Measurements from ENCODE around the gene SLC5A10.

The SLC5A10 gene

DNA sequence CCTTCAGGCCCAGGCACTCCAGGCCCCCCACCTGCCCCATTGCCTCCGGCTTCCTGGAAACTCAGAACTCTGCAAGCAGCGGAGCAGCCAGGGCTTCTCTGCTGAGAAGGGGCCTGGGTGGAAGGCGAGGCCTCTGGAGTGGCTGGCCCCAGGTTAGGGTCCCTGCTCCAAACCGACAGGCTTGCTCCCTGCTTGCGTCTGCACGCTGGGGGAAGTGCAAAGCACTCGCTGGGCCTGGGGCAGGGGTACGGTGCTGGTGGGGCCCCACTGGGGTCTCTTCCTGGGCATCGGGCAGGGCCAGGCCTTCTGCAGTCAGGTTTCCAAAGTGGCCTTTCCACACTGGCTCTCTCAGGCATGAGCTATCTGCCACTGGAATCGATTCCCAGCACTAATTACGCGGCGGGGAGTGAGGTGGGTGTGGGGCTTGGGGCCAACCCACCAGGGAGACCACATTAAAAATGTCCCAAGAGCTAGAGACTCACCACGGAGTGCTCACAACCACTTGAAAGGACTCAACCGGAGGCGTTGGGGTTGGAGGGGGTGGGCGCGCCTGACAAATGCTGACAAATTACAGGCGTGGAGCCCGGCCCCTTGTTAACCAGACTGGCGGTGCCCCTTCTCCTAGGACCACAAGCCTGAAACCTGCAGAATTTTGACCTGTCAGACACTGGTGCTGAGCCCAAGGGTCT is 34.7 kb downstream of the SLC5A10 start:
- no peak for DNase-seq

DNA sequence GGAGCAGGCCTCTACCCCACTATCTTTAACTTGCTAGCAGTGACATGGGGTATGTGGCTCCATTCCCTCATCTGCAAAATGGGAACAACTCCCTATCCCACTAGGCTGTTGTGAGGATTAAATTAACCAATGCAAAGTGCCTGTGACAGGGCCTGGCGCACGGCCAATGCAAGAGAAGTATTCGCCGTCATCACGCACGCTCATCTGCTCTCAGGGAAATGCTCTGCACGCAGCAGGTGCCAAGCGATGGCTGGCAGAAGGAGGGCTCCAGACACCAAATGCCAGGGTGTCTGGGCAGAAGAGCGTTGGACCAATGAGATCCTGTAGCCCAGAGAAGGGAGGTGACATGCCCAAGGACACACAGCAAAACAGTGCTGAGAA is 35.3 kb downstream of the SLC5A10 start:
- no peak for DNase-seq

DNA sequence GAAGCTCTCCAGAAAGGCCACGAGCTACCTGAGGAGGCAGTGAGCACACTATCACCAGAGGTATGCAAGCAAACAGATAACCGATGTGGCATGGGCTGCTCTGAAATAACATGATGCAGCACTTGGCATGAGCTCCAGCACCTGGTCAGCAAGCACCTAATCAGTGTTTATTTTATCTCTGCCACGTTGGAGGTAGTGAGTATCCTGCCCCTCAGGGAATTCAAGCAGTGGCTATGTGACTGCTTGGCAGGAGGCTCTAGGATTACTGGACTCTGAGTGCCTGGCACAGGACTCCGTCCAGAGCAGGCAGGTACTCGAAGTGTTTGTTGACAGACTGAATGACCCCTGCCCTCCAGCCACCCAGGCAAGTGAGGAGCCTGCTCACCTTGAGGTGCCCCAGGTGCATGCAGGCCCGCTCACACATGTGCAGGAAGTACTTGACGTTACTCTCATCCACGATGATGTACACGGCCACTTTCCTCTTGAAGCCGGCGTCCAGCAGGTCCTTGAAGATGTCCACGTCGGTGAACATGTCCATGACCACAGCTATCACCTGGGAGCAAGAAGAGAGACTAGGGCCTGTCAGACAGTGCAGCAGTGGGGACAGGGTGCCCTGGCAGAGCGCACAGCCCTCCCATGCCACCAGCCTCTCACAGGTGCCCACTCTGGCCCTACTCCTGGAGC is 36.0 kb downstream of the SLC5A10 start:
- no peak for DNase-seq

DNA sequence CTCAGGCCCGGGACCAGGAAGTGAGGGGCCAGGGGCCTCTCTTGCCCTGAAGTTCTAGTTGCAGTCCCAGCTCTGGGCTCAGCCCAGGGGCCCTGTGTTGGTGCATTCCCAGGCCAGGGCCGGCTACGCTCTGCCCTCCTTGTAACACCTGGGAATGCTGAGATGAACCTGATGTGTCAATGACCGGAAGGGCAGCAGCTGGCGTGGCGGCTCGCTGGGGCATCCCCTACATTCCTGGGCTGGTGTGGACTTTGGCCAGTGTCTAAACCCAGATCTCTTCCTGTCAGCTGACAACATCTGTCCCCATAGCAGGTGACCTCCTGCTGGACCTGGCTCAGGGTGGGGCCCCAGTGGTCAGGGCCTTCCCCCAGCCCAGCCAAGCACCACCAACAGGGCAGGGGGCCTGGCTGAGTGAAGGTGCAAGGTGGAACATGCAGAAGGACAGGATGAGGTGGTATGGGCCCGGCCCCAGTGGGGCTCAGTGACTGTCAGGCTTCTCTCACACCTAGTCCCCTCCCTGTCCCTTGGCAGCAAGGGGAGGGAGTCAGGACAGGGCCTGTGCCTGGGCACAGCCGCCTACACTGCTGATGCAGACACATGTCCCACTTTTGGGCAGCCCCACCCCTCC is 36.7 kb downstream of the SLC5A10 start:
- no peak for DNase-seq

DNA sequence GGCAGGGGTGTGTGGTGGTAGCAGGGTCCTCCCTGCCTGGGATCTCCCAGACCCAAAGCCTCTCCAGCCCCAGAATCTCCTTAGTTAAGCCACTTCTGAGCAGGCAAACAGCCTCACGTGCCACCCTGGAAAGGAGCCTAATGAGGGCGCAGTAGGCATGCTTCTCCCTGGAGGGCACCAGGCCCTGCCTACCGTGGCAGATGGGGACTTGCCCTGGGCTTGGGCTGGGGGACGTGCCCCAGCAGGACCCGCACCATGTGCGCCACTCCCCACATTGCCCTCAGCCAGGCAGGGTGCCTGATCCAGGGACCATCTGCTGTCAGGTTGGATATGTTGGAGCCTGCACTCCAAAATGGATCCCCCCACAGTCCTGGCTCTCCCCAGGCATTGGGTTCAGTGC is 38.4 kb downstream of the SLC5A10 start:
- no peak for DNase-seq

DNA sequence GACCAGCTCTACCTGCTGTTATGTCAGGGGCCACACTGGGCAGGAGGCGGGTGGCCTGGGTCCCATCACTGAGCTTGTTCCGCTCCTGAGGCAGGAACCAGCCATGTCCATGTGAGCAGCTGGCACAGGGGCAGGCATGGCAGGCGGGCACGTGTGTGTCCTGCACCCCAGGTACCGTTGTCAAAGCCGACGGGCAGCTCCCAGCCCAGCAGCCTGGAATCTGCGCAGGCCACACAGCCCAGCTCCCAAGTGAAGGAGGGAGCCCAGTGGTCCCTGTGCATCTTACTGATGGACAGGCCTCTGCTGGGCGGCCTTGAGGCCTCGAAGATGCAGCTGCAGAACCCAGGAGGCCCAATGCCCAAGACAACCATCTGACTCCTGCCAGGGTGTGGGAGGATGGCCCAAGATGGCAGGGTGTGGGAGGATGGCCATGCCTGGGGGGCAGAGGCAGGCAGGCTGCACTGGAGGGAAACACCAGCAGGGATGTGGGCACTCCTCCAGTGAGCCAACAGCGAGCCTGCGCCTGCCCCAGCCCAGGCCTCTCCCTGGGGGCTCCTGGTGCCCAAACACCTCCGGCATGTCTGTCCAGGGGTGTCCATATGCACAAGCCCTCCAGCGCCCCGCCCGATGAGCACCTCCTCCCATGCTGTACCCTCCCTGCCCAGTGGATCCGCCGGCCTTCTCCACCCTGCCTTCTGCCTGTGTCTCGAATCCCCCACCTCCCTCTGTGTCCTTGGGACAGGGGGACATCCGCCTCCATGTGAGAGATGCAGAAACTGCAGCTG is 39.8 kb downstream of the SLC5A10 start:
- DNase-seq, result no peak

DNA sequence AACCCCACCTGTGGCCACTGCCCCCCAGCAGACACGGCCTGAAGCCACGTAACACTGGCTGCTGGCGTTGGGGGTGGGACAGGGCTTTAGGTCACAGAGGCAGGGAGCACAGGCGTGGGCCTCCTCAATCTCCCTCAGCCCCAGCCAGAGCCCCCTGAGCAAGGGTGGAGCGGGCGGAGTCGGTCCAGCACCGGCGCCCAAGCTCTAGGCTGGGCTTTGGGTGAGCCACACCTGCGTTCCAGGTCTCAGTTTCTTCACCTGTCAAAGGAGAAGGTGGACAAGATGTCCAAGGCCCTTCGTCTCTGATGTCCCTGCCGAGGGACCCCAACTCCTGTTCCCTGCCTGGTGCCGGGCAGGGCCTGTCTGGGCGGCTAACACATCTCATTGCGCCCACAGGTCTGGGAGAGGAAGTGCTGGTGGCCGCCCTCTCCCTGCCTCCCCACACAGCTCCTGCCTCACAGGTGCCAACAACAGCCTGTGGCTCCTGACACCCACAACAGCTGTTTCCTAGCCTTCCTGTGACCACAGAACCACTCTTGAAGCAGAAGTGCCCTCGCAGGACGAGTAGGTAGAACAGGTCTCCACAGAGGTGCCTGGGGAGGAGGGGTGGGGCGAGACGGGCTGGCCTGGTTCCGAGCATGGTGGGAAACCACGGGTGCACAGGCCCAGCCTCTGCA is 40.6 kb downstream of the SLC5A10 start:
- no peak for DNase-seq

DNA sequence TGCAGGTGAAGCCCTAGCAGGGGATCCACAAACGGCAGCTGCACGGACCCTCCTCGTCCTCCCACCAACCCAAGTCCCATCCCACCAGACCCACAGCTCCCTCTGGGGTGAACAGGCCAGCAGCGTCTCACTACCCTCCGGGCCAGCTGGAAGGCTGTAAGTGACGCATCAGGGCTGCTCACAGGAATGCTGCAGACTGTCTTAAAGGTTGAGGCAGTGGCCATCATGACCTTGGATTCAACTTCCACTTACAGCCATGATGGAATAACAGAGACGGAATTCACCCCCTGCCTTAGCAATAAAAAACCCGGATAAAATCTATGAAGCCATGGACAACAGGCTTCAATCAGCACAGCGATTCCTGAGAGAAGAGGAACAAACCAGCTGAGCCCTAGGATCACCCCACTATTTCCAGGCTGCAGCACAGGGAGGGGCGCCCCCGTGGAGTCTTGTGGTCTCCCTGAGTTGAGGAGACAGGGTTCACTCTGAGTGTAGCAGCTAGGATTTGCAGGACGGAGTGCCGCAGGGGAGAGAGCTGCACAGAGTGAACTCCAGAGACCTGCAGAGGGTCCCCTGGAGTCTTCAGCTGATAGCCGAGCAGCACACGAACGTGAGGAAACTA is 42.1 kb downstream of the SLC5A10 start:
- DNase-seq, result no peak

DNA sequence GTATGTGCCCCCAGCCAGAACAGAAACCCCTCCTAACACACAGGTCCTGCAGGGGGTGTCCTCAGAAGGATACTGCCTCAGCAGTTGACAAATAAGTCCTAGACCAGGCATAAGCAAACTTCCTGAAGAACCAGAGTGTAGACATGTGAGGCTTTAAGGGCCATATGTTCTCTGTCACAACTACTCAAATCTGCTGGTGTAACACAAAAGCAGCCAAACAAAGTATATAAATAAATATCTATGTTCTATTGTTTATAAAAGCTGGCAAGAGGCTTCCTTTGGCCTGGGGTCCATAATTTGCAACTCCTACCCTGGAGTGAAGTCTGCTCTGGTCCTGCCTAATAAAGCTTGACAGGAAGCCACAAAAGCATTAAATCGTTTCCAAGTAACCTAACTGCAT is 42.7 kb downstream of the SLC5A10 start:
- DNase-seq, result no peak

DNA sequence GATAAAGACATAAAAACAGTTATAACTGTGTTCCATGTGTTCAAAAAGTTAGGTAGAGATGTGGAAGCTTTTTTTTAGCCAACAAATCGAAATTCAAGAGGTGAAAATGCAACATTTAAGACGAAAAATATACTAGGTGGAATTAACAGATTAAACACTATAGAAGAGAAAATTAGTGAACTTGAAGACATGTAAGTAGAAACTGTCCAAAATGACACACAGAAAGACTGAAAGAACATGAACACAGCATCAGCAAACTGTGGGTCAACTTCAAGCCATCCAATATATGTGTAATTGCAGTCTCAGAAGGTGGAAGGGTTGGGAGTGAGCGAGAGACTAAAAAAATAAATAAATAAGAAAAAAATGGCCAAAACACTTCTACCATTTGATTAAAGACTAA is 43.3 kb downstream of the SLC5A10 start:
- no peak for DNase-seq

DNA sequence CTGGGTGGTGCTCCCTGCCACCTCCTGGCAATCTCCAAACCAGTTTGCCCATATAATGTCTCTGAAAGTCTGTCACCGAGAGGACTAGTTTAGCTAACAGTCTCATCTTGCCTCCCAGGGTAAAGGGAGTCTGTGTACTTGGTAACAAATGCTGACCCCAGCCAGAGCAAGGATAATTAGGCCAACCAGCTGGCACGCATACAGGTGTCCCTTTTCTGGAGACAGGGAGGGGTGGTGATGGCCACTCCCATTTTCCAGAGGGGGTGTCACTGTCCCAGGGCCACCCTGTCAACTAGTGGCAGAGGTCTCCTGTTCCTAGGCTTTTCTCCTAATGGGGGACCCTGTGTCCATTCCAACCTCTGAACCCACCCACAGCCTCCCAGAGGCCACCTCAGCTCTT is 44.5 kb downstream of the SLC5A10 start:
- DNase-seq, result no peak

DNA sequence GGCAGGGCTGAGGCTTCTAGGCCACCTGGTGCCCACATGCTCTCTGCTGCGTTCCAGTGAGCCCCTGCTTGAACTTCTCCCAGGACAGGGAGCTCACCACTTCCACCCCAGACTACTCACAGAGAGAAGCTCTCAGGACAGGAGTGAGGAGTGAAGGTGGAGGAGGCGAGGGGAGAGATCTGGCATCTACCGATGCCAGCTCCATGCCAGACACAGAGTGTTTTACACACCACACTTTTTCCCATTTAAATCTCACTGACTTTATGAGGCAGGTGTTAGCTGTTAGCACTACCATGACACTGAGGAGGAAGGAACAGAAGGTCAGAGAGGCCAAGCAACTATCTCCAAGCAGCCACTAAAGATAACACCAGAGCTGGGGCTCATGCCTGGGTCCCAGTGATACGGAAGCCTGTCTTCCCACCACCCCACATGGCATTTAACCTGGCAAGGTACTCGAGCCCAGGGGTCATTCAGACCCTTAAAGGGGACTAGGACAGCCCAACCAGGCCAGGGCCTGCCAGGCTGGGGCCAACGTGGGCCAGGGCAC is 45.8 kb downstream of the SLC5A10 start:
- DNase-seq, result no peak

DNA sequence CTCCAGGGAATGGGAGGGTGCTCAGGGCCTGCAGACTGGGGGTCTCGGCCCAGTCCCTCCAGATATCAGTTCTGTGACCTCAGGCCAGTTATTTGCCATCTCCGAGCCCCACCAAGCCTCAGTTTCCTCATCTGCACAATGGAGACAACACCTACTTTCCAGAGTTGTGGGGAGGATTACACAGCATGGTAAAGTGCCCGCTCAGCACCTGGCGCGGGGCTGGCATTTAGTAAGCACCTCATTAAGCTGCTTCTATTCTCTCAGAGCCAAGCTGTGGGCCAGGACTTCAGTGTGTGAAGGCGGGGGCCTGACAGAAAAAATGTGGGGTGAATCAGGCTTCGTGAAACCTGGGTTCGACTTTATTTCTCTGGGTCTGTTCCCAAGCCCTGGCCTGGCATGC is 47.4 kb downstream of the SLC5A10 start:
- no peak for DNase-seq

DNA sequence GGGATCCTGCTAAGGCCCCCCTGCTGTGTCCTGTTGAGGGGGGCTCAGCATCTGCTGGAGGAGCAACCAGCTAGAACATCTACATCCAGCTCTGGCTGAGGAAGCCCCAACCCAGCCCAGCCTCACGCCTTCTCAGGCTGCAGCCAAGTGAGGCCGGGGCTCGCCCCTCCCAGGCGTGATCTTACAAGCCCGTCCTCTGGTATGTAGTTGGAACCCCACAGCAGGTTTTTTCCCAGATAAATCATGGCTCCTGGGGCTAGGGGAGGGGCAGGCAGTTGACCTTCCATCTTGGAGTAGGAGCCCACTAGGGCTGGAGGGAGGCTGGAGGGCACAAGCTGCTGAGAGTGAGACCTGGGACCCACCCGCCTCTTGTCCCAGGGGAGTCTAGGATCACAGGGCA is 47.9 kb downstream of the SLC5A10 start:
- no peak for DNase-seq

DNA sequence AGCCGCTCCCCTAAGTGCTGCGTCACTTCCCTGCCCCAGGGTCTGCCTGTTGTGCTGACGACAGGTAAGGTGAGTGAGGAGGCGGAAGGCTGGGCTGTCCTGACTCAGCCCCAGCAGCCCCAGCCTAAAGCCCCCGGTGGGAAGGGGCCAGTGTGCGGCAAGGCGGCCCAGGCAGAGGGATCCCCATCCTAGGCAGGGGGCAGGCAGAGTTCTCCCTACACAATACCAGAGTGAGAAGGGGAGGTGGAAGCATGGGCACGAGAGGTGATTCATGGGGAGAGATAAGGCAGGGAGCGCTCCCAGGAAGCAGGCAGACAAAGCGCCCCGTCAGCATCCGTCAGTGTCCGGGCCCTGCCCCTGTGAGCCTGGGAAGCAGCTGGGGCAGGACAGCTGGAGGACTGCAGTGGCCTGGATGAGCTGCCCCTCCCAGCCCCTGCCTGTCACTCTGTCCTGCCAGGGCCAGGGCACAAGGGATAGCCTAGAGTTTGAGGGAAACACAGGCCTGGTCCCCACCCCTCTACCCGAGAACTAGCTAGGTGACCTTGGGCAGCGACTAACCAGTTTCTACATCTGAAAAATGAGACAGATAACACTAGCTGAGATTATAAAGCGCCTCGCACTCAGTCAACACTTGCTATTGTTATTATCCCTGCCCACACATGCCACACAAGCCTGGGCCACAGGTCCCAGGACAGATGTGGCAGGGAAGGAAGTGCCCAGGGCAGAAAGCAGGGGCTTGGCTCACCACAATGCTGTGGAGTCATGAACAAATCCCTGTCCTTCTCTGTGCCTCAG is 48.8 kb downstream of the SLC5A10 start:
- DNase-seq, result no peak

DNA sequence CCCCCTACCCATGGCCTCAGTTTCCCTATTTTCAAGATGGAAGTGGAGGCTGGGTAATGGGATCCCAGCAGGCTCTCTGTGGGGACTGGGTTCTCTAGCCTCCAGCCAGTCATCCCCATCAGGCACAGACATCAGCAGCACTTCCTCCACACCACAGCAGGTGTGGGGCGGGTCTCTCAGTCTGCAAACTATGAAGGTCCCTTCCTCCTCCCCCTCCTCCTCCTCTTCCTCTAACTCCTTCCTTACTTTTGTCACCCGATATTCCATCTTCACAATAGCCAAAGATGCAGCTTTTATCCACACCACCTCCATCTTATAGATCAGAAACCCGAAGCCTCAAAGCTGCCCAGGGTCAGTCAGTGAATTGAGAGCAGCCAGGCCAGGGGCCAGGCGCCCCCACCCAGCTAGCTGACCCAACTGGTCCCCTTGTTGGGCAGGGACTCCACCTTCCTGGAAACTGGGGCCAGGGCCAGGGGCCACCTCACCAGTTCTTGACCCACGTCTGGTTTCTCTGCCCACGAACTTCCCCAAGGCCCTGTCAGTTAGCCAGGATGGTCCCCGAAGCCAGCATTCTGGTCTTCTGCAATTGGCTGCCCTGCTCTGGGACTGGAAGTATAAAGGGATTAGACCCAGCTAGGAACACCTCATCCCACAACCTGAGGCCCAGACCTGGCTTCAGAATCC is 50.1 kb downstream of the SLC5A10 start:
- DNase-seq, result no peak

DNA sequence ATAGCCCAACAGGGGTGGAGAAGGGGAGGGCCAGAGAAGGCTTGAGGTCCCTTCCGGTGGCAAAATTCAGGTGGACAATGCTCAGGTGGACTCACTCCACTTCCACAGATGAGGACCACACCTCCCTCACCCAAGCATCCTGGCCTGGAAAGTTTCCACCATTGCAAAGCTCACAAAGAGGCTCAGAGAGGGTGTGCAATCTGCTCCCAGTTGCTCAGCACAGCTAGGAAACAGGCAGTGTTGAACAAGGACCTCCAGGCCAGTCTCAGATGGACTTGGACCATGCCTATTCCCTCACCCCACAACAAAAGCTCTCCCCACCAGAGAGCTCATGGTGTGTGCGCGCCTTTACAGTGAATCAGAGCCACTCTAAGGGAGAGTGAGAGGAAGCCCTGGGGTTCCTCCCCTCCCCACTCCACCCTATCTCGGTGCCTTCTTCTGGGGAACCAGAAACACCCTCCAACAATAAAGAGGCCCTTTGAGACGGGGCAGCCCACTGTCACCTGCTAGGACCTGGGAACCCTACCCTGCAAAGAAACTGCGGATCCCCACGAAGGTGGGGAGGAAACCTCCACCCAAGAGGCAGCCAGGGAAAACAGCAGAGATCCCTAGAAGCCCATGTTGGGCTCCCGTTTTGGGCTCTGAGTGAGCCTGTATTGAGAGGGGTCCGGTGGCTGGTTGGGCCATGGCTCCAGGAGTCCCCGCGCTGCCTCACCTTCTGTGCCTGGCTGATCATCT is 51.0 kb downstream of the SLC5A10 start:
- DNase-seq, result no peak

DNA sequence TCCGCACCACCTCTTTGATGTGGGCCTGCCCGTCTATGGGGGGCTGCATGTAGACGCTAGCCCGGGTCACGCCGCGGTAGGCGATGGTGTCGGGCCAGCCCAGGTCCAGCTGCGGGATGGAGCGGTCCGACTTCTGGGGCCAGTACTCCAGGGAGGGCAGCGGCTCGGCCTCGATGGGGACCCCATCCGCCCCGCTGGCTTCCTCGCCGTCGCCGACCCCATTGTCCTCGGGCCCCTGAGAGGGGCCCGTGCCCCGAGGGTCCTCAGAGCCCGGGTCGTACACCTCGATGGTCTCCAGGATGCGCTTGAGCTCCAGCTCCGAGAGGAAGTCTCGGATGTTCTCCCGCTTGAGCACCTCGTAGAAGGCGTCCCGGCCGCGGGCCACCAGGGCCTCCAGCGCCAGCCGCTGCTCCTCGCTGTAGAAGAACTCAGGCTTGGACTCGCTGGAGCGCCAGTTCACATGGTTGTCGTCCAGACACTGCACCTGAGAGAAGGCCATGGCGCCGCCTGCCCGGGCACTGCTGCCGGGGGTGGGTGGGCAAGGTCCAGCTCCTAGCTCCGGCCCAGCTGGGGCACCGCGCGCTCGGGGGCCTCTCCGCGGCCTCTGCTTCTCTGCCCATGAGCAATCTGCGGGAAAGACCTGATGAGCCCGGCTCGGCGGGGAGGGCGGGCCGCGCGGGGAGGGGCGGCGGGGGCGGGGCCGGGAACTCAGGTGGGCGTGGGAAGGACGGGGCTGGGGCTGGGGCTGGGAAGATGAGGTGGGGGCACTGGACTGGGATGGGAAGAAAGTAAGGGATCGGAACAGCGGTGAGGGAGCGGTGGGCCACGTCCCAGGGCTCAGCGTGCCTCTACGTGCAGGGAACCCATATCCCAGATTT is 51.8 kb downstream of the SLC5A10 start:
- DNase-seq, result no peak

Data from NCI-H1105 treated with DMSO at 0.1 percent for 48 hours (cell line).